ENCODE data around the gene C8B. TPM values are rescaled to one million over a fixed set of nuclear protein-coding genes. Genes with fewer than 3 reads are reported as not detected.

The C8B gene
- total RNA-seq, 1 experiment from 2014 or later, result not detected

- DNase-seq, result no peak
- no peak overlapping the region for H2BK20ac ChIP-seq (ENCODE audit: low read depth, low read length, poor library complexity, severe bottlenecking)
- no peak overlapping the region for H2BK15ac ChIP-seq (ENCODE audit: low read depth, low read length)
- no peak overlapping the region for H3K9ac ChIP-seq (ENCODE audit: extremely low read depth, insufficient read length, low read length)
- H3K27ac ChIP-seq (ENCODE audit: insufficient read length, low read depth, low read length), result no peak overlapping the region
- H2BK12ac ChIP-seq (ENCODE audit: insufficient read length, low read depth, low read length), result no peak overlapping the region
- no peak overlapping the region for H4K91ac ChIP-seq (ENCODE audit: insufficient read length, low read depth, low read length)
- no peak overlapping the region for H2BK5ac ChIP-seq (ENCODE audit: insufficient read length, low read length)
- H3K56ac ChIP-seq (ENCODE audit: insufficient read length, low read depth, low read length), result no peak overlapping the region
- H3K23ac ChIP-seq (ENCODE audit: insufficient read length, low read depth, low read length), result no peak overlapping the region
- no peak overlapping the region for H2AK5ac ChIP-seq (ENCODE audit: insufficient read length, low read length)
- no peak overlapping the region for H3K18ac ChIP-seq (ENCODE audit: insufficient read length, low read depth, low read length)
- no peak overlapping the region for H4K5ac ChIP-seq (ENCODE audit: insufficient read length, low read depth, low read length)
- WGBS (ENCODE audit: extremely low coverage, insufficient read length, low lambda C conversion rate), result no CpG with 5 or more reads among the region's 3 CpGs
- H3K4me1 ChIP-seq (ENCODE audit: insufficient read depth, low read length), result no peaks in the 10 kb centered on the region
- H3K14ac ChIP-seq (ENCODE audit: insufficient read depth, low read length), result no peak overlapping the region
- no peaks in the 10 kb centered on the region for H3K79me2 ChIP-seq (ENCODE audit: insufficient read depth, low read length)
- Mint-ChIP-seq H3K4me1 (0 out of 4 replicates have a peak, but pooled peaks cover 0 to 5% of the 10 kb centered on the region in 2 experiments), H3K36me3 (ENCODE audit: insufficient read depth in 1 of 3, low read depth in 3 of 3) (no peaks in the 10 kb centered on the region), H3K9me3 (no peaks in the 10 kb centered on the region), H3K27me3 (ENCODE audit: low read depth) (peaks cover 2% of the 10 kb centered on the region; the same call in 1 of the 2 replicates), H3K4me3 (no peak overlapping the region), H3K27ac (no peak overlapping the region)
- no peak overlapping the region for H2AFZ ChIP-seq (ENCODE audit: low read length)
- no peaks in the 10 kb centered on the region for H3K9me3 ChIP-seq (ENCODE audit: control insufficient read depth, low read depth, low read length)
- TF ChIP-seq CTCF (conservative IDR thresholded peaks at IDR 0.05), result no peak
- H2BK120ac ChIP-seq (ENCODE audit: low read depth, low read length, poor library complexity, severe bottlenecking), result no peak overlapping the region
- no peak overlapping the region for H3K4ac ChIP-seq (ENCODE audit: low read depth, low read length)
- H4K20me1 ChIP-seq (ENCODE audit: control insufficient read depth, insufficient read depth, insufficient read length), result no peaks in the 10 kb centered on the region
- no peaks in the 10 kb centered on the region for H3K79me1 ChIP-seq (ENCODE audit: insufficient read depth, low read depth, low read length, poor library complexity, severe bottlenecking)
- H4K8ac ChIP-seq (replicated peaks; ENCODE audit: insufficient read length, low read depth, low read length), result no peak overlapping the region
- no peak overlapping the region for H3T11ph ChIP-seq (ENCODE audit: low read length)
- no peak overlapping the region for H3K4me2 ChIP-seq (ENCODE audit: insufficient read depth, insufficient read length, low read length)
- H3K23me2 ChIP-seq (ENCODE audit: insufficient read length, low read depth, low read length, poor library complexity, severe bottlenecking), result no peaks in the 10 kb centered on the region
- no peaks in the 10 kb centered on the region for H3K27me3 ChIP-seq (ENCODE audit: insufficient read depth, low read length)
These were observed 1.5 kb upstream of the C8B start for GRCh38 chr1:56967355-56967754.

Data from H9 (cell line).